Raji (cell line): Measurements from ENCODE around the gene PTCD2.

Experiments used
- POLR2A ChIP-seq: IDR thresholded peaks from 2 replicates; pipeline ENCODE4 v1.6.1; 2011; ENCODE audit warnings: low read depth, low read length, control low read depth; ENCODE audit not compliant: insufficient read depth

The PTCD2 gene

DNA sequence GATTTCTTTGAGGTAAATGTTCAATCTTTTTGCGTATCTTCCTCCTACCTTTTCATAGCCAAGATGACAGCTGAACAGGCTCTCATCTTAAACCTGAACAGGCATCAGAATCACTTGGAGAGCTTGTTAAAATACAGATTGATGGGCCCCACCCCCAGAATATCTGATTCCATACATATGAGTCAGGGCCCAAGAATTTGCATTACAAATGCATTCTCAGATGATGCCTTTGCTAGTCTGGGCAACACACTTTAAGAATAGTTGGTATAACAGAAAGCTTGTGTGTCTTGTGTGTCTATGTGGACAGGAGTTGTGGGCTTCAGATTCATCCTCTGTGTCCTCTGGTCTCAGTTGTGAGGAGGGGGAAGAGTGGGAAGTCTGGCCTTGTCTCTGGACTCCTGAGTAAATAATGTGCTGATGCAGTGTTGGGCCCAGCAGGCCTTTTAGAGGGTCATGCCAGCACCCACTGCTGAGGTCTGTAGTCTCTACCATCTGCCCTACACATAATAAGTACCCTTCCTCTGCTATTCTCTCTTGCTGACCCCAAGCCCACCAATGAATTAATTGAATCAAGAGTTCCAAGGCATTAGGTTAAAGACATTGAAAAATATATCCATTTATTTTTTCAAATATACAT, 43.1 kb downstream of the PTCD2 start:
- no peak for TF ChIP-seq POLR2A

DNA sequence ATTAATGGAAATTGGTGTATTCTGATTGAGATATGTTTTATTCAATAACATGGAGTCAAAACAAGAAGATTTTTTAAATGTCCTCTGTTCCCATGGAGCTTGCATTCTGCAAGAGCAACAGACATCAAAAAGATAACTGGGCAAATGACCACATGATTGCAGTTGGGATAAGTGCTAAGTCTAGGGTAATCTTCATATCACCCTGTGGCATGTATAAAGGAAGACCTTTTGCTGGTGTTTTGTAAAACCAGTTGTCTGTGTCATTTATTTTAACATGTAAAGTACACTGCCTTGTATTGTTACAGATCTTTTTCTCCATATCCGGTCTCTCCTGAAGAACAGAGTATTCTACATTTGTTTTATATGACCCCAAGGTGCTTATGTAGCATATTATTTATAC, 44.0 kb downstream of the PTCD2 start:
- no peak for TF ChIP-seq POLR2A

DNA sequence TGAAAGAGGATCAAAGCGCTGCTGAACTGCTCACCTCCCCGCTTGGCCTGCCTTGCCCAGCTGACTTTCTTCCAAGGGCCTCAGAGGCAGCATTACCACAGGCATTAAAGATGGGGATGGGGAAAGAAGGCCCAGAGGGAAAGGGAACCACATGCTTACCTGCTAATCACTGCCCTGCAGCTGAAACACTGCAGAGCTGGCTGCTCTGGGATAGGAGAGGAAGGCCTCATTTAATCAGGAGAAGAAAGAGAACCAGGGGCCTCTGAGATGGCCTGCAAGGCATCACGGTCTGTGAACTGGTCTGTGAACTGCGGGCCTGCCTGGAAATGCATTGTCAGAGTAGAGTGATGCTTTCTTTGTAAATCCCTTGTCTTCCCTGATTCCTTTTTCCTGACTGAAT, 44.8 kb downstream of the PTCD2 start:
- TF ChIP-seq POLR2A = no peak

DNA sequence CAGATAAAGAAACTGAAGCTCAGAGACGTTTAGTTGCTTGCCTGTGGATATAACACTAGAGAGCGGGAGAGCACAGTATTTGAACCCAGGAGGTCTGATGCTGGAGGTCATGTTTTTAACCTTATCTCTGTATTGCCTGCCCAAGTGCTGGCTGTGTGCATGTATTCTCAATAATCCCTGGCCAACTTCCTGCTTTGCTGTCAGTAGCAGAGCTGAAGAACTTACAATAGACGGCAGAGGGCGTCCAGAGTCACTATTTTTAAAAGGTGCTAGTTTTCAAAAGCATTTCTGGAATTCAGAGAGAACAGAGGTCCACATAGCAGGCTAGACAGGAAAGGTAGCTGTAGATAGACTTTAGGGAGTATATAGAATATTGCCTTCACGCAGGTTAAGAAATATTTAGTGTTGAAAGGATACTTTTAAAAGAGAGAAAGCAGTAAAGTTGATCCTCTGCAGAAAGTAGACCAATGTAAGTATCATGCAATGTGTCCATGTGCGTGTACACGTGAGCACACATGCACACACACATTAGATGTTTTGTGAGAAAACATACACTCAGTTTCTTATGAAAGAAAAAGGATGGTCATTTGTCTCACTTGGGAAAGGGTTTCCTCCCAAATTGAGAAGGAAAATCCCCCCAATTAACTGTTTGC, 46.3 kb downstream of the PTCD2 start:
- TF ChIP-seq POLR2A = no peak

DNA sequence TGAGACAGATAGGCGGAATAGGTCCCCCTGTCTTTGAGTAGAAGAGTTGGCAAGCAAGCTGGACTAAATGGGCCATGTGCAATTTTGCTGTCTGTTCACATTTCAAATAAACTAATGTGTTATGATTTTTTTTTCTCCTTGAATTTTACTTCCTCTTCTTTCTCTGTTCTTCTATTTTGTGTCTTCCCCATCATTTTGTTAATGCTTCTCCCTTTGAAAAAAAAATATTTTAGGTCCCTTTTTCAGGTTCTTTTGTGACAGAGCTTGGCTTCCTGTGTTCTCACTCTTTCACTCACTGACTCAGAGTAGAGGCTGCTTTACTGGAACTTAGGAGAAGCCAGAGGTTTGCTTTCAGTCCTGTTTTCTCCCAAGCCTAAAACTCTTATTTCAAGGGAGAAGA, 48.1 kb downstream of the PTCD2 start:
- TF ChIP-seq POLR2A = no peak

DNA sequence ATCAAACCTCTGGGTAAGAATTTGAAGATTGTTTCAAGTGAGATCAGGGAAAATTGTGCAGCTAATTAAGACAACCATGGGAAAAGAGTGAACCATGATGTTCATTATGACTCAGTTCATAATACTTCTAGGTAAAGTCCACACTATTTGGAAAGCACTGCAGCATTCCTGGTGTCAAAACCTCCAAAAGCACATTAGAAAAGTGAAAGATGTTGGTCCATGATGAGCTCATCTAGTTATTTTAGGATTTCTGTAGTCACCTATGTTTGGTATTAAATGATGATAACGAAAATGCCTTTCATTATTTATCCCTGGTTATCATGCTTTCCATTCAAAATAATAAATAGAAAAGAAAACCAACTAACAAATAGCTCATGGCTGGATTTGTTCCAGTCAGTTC, 49.1 kb downstream of the PTCD2 start:
- no peak for TF ChIP-seq POLR2A

DNA sequence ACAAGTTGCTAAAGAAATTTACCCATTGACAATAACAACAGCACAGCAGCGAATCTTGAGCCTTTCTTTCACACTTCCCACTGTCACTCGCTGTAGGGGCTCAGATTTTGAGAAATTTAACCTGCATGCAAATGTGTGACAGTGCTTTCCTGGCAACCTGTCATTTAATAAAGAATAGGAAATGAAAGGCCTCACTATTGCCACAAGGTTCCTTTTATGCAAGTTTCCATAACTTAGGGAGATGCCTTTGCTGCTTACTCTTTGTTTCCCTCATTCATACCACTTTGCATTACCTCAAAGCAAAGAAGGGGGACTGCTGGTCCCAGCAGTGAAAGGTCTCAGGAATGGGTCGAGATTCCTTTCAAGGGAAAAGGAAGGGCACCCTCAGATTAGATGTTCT, 49.5 kb downstream of the PTCD2 start:
- TF ChIP-seq POLR2A = no peak

DNA sequence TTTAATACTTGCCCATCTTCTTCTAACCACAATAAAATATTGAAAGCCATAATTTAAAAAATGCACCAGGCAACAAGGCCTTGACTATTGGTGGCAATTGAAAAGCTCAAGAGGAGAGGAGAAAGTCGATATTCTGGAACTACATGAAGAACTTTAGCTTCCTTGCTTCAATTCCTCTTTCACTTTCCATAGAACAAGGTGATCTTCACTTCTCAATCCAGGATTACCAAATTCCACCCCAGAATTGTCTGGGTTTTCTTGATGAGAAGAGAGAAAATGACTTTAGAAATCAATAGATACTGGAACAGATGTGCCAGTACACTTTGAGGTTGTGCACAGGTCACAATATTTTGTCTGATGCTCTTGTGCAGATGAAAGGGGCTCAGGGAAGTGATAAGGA, 52.2 kb downstream of the PTCD2 start:
- no peak for TF ChIP-seq POLR2A

DNA sequence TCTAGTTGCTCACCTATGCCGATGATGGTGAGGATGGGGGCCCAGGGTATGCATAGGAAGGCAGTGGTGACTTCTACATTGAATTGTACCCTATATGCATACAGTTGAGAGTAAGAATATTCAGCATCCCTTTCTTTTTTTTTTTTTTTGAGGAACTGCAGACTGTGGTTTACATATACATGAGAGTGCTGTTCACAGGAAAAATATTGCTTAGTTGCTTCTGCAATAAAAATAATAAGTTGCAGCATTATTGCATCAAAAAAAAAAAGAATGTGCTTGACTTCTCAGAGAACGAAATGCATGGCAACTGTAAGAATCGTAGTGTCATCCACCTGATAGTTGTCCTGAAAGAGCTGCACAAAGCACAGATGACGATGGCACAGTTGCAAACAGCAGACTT, 52.8 kb downstream of the PTCD2 start:
- TF ChIP-seq POLR2A = no peak

DNA sequence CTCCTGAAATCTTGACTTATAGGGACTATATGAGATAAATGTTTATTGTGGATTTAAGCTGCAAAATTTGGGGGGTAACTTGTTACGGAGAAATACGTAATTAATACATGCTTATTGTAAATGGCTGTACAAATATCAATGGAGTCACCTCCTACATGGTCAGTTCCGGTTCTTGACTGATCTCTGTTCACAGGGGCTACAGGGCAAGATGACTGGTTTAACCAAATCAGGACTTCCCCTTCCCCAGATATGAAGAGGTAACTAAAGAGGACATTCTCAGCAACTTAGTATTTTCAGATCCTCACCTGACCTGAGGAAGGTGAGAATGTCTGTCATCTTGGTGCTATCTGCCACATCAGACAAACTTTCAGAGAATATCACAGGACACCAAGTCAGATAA, 54.7 kb downstream of the PTCD2 start:
- TF ChIP-seq POLR2A = no peak

DNA sequence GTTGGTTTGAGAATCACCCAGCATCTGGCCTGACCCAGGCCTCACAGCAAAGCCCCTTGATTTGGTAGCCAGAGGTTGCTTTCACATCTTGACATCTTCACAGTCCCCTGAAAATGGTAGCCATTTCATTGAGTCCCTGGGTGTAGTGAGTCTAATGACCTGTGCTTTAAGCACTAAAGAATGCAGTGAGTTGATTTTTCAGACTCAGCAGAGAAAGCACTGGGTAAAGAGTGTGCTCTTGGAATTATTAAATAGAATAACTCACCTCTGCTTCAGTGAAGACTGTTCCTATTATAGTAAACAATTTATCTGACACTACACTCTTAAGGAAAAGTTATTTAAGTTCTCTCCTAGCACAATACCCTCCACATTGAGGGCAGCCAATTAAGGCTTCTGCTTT, 56.2 kb downstream of the PTCD2 start:
- TF ChIP-seq POLR2A = no peak

DNA sequence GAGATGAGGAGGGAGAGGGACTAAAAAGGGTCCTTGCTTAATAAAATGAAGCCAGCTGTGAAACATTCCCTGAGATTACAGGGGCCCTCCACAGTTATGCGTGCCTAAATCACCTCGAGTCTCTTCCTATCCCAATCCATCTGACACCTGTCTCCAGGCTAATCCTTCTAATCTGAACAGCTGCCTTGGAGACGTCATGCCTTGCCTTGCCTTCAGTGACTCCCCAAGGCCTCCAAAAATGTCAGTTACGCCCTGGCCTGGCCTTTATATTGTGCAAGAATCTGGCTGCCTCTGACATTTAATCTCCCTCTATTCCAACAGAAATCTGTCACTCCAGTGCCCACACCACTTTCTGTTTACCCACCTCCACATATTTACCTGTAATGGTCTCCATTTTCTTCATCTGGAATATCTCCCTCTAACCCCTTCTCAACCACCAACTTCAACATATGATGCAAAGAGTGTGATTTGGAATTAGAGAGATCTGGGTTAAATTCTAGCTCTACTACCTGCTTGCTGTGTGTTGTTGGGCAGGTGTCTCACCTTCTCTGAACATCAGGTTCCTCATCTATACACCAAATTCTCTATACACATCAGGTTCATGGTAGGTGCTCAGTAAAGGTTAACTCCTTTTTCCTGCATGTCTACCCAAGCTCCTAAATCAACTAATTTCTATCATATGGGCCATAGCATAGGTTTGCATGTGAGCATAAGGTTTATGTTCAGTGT, 57.9 kb downstream of the PTCD2 start:
- TF ChIP-seq POLR2A = no peak

DNA sequence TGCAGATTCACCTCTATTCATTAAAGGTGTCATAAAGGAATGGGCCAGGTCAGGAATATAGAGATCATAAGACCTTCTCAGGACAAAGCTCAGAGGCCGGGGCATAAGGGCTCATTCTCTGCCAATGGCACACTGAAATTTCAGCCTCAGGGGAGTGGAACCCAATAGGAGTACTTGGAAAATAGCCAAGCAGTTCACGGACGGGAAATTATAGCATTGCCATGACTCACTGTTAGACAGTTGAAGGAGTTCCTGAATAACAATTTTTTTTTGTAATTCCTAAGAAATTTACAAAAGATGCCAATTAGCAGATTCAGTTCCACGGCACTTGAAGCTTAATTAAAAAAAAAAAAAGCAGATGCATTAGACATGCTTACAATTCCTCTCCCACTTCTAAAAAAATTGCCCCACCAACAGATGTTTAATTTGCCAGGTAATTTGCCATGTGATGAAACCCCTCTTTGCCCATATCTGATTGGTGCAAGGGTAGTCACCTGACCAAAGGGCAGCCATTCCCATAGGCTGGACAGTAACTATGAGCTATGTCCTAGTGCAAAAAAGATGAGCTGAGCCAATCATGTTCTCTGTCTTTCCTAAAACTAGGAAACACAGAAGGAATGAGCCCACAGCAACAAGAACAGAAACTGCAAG, 58.6 kb downstream of the PTCD2 start:
- no peak for TF ChIP-seq POLR2A

DNA sequence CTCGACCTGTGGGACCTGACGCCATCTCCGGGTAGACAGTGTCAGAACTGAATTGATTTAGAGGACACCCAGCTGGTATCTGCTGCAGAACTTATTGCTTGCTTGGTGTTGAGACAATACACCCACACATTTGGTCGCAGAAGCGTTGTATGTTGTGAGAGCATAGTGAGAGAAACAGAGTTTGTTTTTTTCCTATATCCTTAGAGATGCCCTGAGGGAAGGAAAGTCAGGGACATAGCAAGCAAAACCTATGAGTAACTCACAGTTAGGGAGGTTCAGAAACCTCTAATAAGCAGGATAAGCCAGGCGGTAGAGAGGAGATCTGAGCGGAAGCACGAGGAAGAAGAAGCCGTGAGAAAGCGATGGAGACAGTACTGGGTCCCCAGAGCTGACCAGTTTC, 59.8 kb downstream of the PTCD2 start:
- TF ChIP-seq POLR2A = no peak

DNA sequence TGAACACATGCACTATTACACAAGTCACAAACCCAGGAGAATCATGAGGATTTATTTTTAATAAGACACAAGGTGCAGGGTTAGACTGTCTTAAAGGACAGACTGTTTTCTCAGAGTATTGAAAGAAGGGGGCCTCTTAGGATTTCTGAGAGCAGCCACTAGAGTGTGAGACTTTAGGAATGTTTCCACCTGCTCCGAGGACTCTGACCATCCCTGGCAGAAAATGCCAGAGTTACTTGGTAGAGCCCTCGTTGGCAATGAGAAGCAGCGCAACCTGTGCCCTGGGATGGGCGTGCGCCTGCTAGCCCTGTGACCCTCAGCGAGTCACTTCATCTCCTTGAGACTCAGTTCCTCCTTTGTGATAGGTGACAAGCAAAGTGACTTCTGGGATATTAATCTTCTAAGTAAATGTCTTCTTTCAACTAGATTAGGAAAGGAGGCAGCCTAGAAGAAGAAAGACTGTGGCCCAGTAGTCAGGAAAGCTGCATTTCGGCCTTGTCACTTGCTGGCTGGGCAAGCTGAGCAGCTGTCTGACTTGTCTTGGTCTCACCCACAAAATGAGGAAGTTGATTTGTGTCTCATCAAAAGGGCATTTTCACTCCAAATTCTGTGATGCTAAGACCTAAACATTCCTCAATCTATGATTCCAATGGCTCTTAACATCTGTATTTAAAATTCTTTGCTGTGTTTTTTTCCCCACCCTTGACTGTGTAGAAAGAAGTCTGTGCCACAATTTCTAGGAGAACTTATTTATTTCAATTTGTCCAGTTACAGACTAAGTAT, 60.5 kb downstream of the PTCD2 start:
- no peak for TF ChIP-seq POLR2A

DNA sequence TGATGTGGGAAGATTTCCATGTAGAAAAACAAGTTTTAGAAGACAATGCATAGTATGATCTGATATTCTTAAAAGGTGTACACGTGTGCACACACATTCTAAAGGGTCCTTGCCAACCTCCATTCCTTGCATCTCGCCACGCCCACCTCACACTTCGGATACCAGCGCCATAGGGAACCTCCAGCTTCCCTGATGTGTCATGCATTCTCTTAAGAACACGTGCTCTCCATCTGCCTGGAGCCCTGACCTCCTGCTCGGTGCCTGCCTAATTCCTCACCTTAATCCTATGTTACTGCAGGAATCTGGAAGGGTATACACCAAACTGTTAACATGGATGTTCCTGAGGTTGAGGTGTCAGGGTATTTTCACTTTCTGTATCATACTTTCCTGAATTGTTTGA, 63.1 kb downstream of the PTCD2 start:
- no peak for TF ChIP-seq POLR2A

DNA sequence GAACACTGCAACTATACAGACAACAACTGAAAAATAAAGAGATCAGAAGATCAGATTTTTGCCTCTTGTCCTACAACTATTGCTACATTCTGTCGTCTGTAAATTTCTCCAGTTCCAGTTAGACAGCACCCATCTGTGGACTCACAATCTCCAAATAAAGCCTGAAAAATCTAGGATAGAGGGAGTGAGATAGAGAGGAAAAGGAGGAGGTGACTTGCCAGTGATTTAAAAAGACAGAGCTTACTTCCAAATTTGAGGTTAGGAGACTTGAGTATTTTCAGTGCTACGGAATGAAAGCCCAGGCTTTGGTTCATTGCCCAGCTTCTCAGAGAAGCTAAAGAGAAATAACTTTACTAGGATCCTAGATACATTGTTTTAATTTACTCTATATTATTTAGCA, 63.6 kb downstream of the PTCD2 start:
- TF ChIP-seq POLR2A = no peak
